ENCODE results near the gene BTBD16. TPM values are rescaled to one million over a fixed set of nuclear protein-coding genes. Genes with fewer than 3 reads are reported as not detected.

Gene BTBD16
- total and polyA plus RNA-seq, 2 donors (not counting 3 experiments of a cell fraction or from before 2014, with no cell fraction given) = 0.04 TPM; not detected in 1

GRCh38 chr10:122381680-122382079 lies 110.6 kb downstream of the BTBD16 start:
- TF ChIP-seq POLR2AphosphoS5 (IDR thresholded peaks at IDR 0.05; ENCODE audit: insufficient read depth, low read depth, low read length) (no peak), MYC (IDR thresholded peaks at IDR 0.05; ENCODE audit: low read depth, low read length) (no peak), FOS (IDR thresholded peaks at IDR 0.05; ENCODE audit: borderline replicate concordance, insufficient read depth, low read length) (no peak), CTCF (IDR thresholded peaks at IDR 0.05; ENCODE audit: extremely low read depth in 1 of 2, insufficient read depth in 1 of 2, low read depth in 1 of 2, low read length in 2 of 2) (no peak)
- TF ChIP-seq, protein P1, sequence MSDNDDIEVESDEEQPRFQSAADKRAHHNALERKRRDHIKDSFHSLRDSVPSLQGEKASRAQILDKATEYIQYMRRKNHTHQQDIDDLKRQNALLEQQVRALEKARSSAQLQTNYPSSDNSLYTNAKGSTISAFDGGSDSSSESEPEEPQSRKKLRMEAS (IDR thresholded peaks at IDR 0.05; ENCODE audit: insufficient read depth, insufficient read length) = no peak
- CTCF ChIA-PET = interaction anchor here (1.2 kb wide), 1 partner anchor 23 kb away, joined by 3 read pairs; no protein-coding TSS in a partner anchor
- dilution Hi-C loops (cut with MboI; ENCODE audit: extremely low pct_ligation_motif_present, low sequenced_read_pairs) (no loop called here), intact Hi-C loops (cut with micrococcal nuclease) (no loop called here)
- H3K27ac ChIP-seq (ENCODE audit: insufficient read depth, low read depth, low read length) = no peak overlapping the region
- H3K9me1 ChIP-seq (replicated peaks; ENCODE audit: control insufficient read depth, extremely low read depth, insufficient read depth, low read length) = no peaks in the 10 kb centered on the region
- no TSS peak for BruUV-seq (replicated peaks)
- peaks cover 5% of the 10 kb centered on the region for H3K4me1 ChIP-seq (ENCODE audit: control insufficient read depth, extremely low read depth, insufficient read depth, low read length)
- DNase-seq (ENCODE audit: low read depth, low spot score) (no peak), FAIRE-seq (no peak)
- H3K79me2 ChIP-seq (ENCODE audit: control insufficient read depth, insufficient read depth, low read length) = peaks cover 87% of the 10 kb centered on the region
- peaks cover 7% of the 10 kb centered on the region for H4K20me1 ChIP-seq (replicated peaks; ENCODE audit: control insufficient read depth, extremely low read depth, insufficient read depth, low read length)
- H3K4me2 ChIP-seq (ENCODE audit: insufficient read depth, low read length) = no peak overlapping the region
- no peak overlapping the region for H3K9ac ChIP-seq (replicated peaks; ENCODE audit: extremely low read depth, insufficient read depth, low read length)
- H3K9me3 ChIP-seq (replicated peaks; ENCODE audit: control insufficient read depth, insufficient read depth, low read length) = no peaks in the 10 kb centered on the region
- H2AFZ ChIP-seq (ENCODE audit: low read depth, low read length) = no peak overlapping the region
- H3K4me3 ChIP-seq (replicated peaks in 1 of 3; ENCODE audit: insufficient read depth in 1 of 3, low read depth in 1 of 3, low read length in 3 of 3) = no peak overlapping the region
- no peaks in the 10 kb centered on the region for H3K27me3 ChIP-seq (ENCODE audit: control insufficient read depth in 2 of 2, insufficient read depth in 2 of 2, low read length in 2 of 2)
- POLR2A ChIA-PET = no interaction called here
- peaks cover 0 to 2% of the 10 kb centered on the region in 2 experiments for H3K36me3 ChIP-seq (ENCODE audit: control insufficient read depth in 2 of 2, extremely low read depth in 1 of 2, insufficient read depth in 2 of 2, low read length in 2 of 2)

DNA sequence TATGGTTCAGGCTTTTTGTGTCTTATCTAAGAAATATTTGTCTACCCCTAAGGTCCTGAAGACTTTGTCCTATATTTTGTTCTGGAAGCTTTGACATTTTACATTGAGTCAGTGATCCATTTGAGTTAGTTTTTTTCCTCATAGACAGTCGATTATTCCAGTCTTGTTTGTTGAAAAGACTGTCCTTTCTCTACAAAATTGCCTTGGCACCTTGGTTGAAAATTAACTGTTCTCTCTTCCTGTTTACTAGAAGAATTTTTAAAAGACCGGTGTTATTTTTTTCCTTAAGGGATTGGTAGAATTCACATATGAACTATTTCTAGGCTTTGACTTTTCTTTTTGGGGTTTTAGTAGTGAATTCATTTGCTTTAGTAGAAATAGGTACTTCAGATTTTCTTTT lies 115.4 kb downstream of the BTBD16 start:
- Histone ChIP-seq H3K4me1 (ENCODE audit: control insufficient read depth, extremely low read depth, insufficient read depth, low read length) (no peaks in the 10 kb centered on the region), H3K4me3 (replicated peaks in 1 of 3; ENCODE audit: insufficient read depth in 1 of 3, low read depth in 1 of 3, low read length in 3 of 3) (no peak overlapping the region), H3K4me2 (ENCODE audit: insufficient read depth, low read length) (no peak overlapping the region), H3K9me3 (replicated peaks; ENCODE audit: control insufficient read depth, insufficient read depth, low read length) (no peaks in the 10 kb centered on the region), H3K36me3 (ENCODE audit: control insufficient read depth in 2 of 2, extremely low read depth in 1 of 2, insufficient read depth in 2 of 2, low read length in 2 of 2) (no peaks in the 10 kb centered on the region), H3K9me1 (replicated peaks; ENCODE audit: control insufficient read depth, extremely low read depth, insufficient read depth, low read length) (no peaks in the 10 kb centered on the region), H4K20me1 (replicated peaks; ENCODE audit: control insufficient read depth, extremely low read depth, insufficient read depth, low read length) (peaks cover 7% of the 10 kb centered on the region), H3K27me3 (ENCODE audit: control insufficient read depth in 2 of 2, insufficient read depth in 2 of 2, low read length in 2 of 2) (no peaks in the 10 kb centered on the region), H2AFZ (ENCODE audit: low read depth, low read length) (no peak overlapping the region), H3K9ac (replicated peaks; ENCODE audit: extremely low read depth, insufficient read depth, low read length) (no peak overlapping the region), H3K79me2 (ENCODE audit: control insufficient read depth, insufficient read depth, low read length) (peaks cover 82% of the 10 kb centered on the region), H3K27ac (ENCODE audit: insufficient read depth, low read depth, low read length) (no peak overlapping the region)
- POLR2A ChIA-PET = no interaction called here
- intact Hi-C loops (cut with micrococcal nuclease) (no loop called here), dilution Hi-C loops (cut with MboI; ENCODE audit: extremely low pct_ligation_motif_present, low sequenced_read_pairs) (no loop called here)
- FAIRE-seq = no peak
- BruUV-seq (replicated peaks) = no TSS peak
- no peak for DNase-seq (ENCODE audit: low read depth, low spot score)
- no peak for TF ChIP-seq CTCF (IDR thresholded peaks at IDR 0.05; ENCODE audit: extremely low read depth in 1 of 2, insufficient read depth in 1 of 2, low read depth in 1 of 2, low read length in 2 of 2)
- TF ChIP-seq GATA2 (IDR thresholded peaks at IDR 0.05; ENCODE audit: insufficient read depth, insufficient read length, low read depth, low read length) = no peak
- TF ChIP-seq POLR2AphosphoS5 (IDR thresholded peaks at IDR 0.05; ENCODE audit: insufficient read depth, low read depth, low read length) = no peak
- TF ChIP-seq JUN (IDR thresholded peaks at IDR 0.05; ENCODE audit: borderline replicate concordance, insufficient read depth, insufficient read length, low read depth) = no peak
- no peak for TF ChIP-seq MYC (IDR thresholded peaks at IDR 0.05; ENCODE audit: low read depth, low read length)
- TF ChIP-seq, protein P1 (IDR thresholded peaks at IDR 0.05; ENCODE audit: insufficient read depth, insufficient read length) = no peak
- no peak for TF ChIP-seq POLR2A (IDR thresholded peaks at IDR 0.05; ENCODE audit: low read depth, low read length)
- TF ChIP-seq EZH2 (IDR thresholded peaks at IDR 0.05; ENCODE audit: borderline replicate concordance, low read depth, low read length, severe bottlenecking) = no peak
- no peak for TF ChIP-seq FOS (IDR thresholded peaks at IDR 0.05; ENCODE audit: borderline replicate concordance, insufficient read depth, low read length)
- CTCF ChIA-PET = interaction anchor here (1.0 to 1.7 kb wide), 5 partner anchors 9 to 179 kb away, joined by 3 to 10 read pairs (median 4); no protein-coding TSS in a partner anchor
